Measurements from ENCODE around the gene IQSEC1.

Gene IQSEC1

DNA sequence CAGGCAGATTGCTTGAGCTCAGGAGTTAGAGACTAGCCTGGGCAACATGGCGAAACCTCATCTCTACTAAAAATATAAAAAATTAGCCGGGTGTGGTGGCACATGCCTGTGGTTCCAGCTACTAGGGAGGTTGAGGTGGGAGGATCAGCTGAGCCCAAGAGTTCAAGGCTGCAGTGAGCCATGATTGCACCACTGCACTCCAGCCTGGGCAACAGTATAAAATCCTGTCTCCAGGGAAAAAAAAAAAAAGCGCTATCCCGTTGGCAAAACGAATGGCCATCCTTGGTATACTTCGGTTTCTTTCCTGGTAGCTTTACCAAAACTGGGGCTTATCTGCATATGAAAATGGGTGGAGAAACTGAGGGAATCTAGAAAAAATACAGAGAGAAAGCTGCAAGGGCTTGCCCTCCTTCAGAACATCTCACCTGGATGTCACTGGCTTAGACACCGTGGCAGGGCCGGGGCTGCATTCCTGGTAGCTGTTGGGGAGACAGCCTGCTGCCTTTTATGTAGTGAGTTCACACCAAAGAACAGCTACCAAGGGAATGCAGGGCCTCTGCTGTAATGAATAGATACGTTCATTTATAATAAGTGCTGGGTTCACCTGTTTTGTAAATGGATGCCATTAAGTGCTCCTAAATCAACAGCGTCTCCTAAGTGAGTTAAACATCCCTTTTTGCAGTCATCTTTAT is 96.0 kb downstream of the IQSEC1 start:
- Histone ChIP-seq H3K9me3 (ENCODE audit: control insufficient read depth in 2 of 2, low read length in 2 of 2) (no peaks in the 10 kb centered on the region), H3K27ac (ENCODE audit: low read depth in 2 of 2, low read length in 2 of 2) (no peak overlapping the region), H3K4me1 (ENCODE audit: control insufficient read depth in 2 of 2, insufficient read depth in 2 of 2, low read length in 2 of 2) (no peaks in the 10 kb centered on the region), H3K9ac (ENCODE audit: low read depth in 1 of 2, low read length in 2 of 2) (no peak overlapping the region), H3K36me3 (ENCODE audit: control insufficient read depth in 2 of 2, insufficient read depth in 2 of 2, low read length in 2 of 2) (no peaks in the 10 kb centered on the region), H3K27me3 (ENCODE audit: control insufficient read depth in 2 of 2, insufficient read depth in 2 of 2, low read length in 2 of 2) (no peaks in the 10 kb centered on the region), H3K4me3 (ENCODE audit: low read length in 2 of 2) (no peak overlapping the region)

DNA sequence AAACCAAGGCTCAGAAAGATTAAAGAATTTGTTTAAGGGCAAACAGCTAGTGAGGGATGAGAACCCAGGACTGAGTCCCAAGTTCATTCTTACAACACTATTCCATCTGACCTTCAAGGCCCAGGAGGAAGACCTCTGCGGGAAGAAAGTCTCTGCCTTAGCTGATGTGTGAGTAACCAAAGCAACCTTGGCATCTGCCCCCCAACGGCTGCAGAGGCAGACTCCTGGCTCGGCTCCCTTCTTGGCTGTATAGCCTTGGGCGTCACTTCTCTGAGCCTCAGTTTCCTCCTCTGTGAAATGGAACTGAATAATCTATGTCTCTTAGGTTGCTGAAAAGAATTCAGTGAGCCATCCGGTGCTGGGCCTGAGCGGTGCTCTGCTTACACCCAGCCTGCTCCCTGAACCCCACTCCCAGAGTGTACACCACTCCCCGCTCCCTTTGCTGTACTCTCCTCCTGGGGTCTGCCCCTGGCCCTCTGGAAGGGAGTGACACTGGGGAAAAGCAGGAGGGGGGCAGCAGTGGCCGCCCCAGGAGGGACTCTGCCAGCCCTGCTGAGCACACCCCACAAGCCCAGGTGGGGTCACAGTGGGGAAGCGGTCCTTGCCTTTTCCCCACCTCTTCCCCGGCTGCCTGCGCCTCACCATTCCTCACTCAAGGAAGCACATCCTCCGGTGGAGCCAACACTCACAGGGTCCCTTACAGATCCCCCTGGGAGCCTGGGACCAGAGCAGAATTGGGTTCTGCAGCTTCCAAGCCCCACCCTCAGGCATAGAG is 97.3 kb downstream of the IQSEC1 start:
- H3K36me3 ChIP-seq (ENCODE audit: control insufficient read depth in 2 of 2, insufficient read depth in 2 of 2, low read length in 2 of 2), result no peaks in the 10 kb centered on the region

DNA sequence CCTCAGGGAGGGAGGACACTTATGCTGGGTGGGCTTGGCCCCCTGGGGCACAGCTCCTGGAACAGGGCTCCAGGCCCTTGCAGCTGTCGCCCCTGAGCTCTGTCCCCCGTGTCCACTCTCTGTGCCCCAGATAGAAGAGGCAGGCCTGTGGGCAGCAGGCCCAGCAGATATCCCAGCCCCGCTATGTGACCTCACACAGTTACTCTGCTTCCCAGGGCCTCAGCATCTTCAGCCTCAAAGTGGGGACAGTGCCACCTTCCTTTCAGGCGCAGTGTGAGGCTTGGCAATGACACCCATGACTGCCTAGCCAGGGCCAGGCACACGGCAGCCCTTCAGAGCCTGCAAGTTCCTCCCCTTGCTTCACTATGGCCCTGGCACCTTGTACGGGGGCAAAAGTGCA is 98.4 kb downstream of the IQSEC1 start:
- Histone ChIP-seq H3K9ac (ENCODE audit: low read depth in 1 of 2, low read length in 2 of 2) (no peak overlapping the region), H3K4me3 (ENCODE audit: low read length in 2 of 2) (no peak overlapping the region), H3K4me1 (ENCODE audit: control insufficient read depth in 2 of 2, insufficient read depth in 2 of 2, low read length in 2 of 2) (no peaks in the 10 kb centered on the region), H3K27me3 (ENCODE audit: control insufficient read depth in 2 of 2, insufficient read depth in 2 of 2, low read length in 2 of 2) (no peaks in the 10 kb centered on the region), H3K27ac (ENCODE audit: low read depth in 2 of 2, low read length in 2 of 2) (no peak overlapping the region), H3K9me3 (ENCODE audit: control insufficient read depth in 2 of 2, low read length in 2 of 2) (no peaks in the 10 kb centered on the region), H3K36me3 (ENCODE audit: control insufficient read depth in 2 of 2, insufficient read depth in 2 of 2, low read length in 2 of 2) (no peaks in the 10 kb centered on the region)

More for the DNA sequence above, 97.3 kb downstream of the IQSEC1 start:
- Histone ChIP-seq H3K9ac (ENCODE audit: low read depth in 1 of 2, low read length in 2 of 2) (no peak overlapping the region), H3K27me3 (ENCODE audit: control insufficient read depth in 2 of 2, insufficient read depth in 2 of 2, low read length in 2 of 2) (no peaks in the 10 kb centered on the region), H3K9me3 (ENCODE audit: control insufficient read depth in 2 of 2, low read length in 2 of 2) (no peaks in the 10 kb centered on the region), H3K27ac (ENCODE audit: low read depth in 2 of 2, low read length in 2 of 2) (no peak overlapping the region), H3K4me1 (ENCODE audit: control insufficient read depth in 2 of 2, insufficient read depth in 2 of 2, low read length in 2 of 2) (no peaks in the 10 kb centered on the region), H3K4me3 (ENCODE audit: low read length in 2 of 2) (no peak overlapping the region)

DNA sequence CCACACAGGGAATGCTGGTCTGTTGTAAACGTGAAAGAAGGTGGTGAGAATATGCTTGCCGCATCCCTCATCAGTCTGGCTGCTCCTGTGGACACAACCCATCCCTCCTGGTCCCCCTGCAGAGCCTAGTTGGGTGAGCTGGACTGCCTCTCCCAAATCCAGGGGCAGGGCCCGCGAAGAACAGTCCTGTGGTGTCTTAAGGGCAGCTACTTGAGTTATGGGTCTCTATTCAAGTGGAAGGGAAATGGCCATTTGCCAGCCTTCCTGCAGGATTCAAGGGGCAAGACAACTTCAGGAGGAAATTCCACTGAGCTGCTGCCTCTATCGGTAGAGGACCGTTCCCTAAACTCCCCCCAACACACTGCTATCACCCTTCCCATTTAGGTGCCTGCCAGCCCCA is 98.9 kb downstream of the IQSEC1 start:
- no peaks in the 10 kb centered on the region for H3K4me1 ChIP-seq (ENCODE audit: control insufficient read depth in 2 of 2, insufficient read depth in 2 of 2, low read length in 2 of 2)
- no peaks in the 10 kb centered on the region for H3K27me3 ChIP-seq (ENCODE audit: control insufficient read depth in 2 of 2, insufficient read depth in 2 of 2, low read length in 2 of 2)
- no peaks in the 10 kb centered on the region for H3K9me3 ChIP-seq (ENCODE audit: control insufficient read depth in 2 of 2, low read length in 2 of 2)
- no peak overlapping the region for H3K9ac ChIP-seq (ENCODE audit: low read depth in 1 of 2, low read length in 2 of 2)
- H3K36me3 ChIP-seq (ENCODE audit: control insufficient read depth in 2 of 2, insufficient read depth in 2 of 2, low read length in 2 of 2), result no peaks in the 10 kb centered on the region
- H3K4me3 ChIP-seq (ENCODE audit: low read length in 2 of 2), result no peak overlapping the region
- no peak overlapping the region for H3K27ac ChIP-seq (ENCODE audit: low read depth in 2 of 2, low read length in 2 of 2)

DNA sequence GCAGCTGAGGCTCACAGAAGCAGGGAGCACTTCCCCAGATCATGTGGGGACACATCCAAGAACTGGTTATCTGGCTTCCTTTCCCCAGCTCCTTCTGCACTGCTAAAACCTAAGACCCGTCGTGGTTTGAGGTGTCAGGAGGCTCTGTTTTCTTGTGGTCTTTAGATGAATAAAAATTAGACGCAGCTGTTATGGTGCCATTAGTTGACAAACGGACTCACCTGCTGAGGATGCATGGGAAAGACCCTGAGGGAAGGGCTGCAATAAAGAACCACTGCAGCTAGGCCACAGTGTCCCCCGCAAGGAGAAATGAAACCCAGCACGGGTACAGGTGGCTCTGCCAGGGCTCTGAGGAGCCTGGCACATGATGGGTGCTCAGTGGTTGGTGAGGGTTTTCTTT is 99.4 kb downstream of the IQSEC1 start:
- Histone ChIP-seq H3K27me3 (ENCODE audit: control insufficient read depth in 2 of 2, insufficient read depth in 2 of 2, low read length in 2 of 2) (no peaks in the 10 kb centered on the region), H3K4me1 (ENCODE audit: control insufficient read depth in 2 of 2, insufficient read depth in 2 of 2, low read length in 2 of 2) (no peaks in the 10 kb centered on the region), H3K4me3 (ENCODE audit: low read length in 2 of 2) (no peak overlapping the region), H3K9me3 (ENCODE audit: control insufficient read depth in 2 of 2, low read length in 2 of 2) (no peaks in the 10 kb centered on the region), H3K36me3 (ENCODE audit: control insufficient read depth in 2 of 2, insufficient read depth in 2 of 2, low read length in 2 of 2) (no peaks in the 10 kb centered on the region), H3K9ac (ENCODE audit: low read depth in 1 of 2, low read length in 2 of 2) (no peak overlapping the region), H3K27ac (ENCODE audit: low read depth in 2 of 2, low read length in 2 of 2) (no peak overlapping the region)

DNA sequence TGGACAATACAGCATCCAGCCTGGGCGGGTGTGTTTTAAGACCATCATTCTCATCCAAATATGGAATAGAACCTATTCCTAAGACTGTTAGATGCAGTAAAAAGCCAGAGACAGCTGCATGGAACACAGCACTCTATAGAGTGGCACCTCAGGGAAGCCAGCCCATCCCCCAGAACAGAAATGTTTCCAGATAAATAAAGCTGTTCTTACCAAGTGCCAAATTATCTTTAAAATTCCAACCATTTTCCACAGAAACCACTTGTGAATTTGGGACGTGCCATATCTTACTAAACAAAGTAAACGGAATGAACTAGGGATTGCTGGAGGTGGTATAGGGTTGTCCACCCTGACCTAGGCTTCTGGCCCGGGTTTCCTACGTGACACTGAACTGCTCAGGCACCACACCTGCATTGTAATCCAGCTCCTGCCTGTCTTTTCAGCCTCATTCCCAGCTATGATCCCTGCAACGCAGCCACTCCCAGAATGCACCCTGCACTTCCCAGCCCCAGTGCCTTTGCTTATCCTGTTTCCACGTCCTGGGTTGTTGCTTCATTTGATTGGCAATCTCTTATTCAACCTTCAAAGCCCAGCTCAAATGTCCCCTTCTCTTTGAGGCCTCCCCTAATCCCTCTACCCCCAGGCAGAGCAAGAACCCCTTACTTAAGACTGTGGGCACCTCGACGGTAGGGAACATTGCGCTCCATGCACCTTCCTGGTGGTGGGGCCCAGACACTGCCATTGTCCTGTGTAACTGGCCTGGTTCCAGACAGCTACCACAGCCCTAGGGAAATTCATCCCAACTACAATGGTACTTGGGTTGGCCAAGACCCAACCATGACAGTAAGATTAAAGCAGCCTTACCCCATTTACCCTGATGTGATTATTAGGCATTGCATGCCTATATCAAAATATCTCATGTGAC is 100.2 kb downstream of the IQSEC1 start:
- no peaks in the 10 kb centered on the region for H3K27me3 ChIP-seq (ENCODE audit: control insufficient read depth in 2 of 2, insufficient read depth in 2 of 2, low read length in 2 of 2)
- no peak overlapping the region for H3K9ac ChIP-seq (ENCODE audit: low read depth in 1 of 2, low read length in 2 of 2)
- no peaks in the 10 kb centered on the region for H3K9me3 ChIP-seq (ENCODE audit: control insufficient read depth in 2 of 2, low read length in 2 of 2)
- peaks cover 2 to 8% of the 10 kb centered on the region in 2 donors for H3K4me1 ChIP-seq (ENCODE audit: control insufficient read depth in 2 of 2, insufficient read depth in 2 of 2, low read length in 2 of 2)
- H3K27ac ChIP-seq (ENCODE audit: low read depth in 2 of 2, low read length in 2 of 2), result no peak overlapping the region
- H3K36me3 ChIP-seq (ENCODE audit: control insufficient read depth in 2 of 2, insufficient read depth in 2 of 2, low read length in 2 of 2), result no peaks in the 10 kb centered on the region
- no peak overlapping the region for H3K4me3 ChIP-seq (ENCODE audit: low read length in 2 of 2)

DNA sequence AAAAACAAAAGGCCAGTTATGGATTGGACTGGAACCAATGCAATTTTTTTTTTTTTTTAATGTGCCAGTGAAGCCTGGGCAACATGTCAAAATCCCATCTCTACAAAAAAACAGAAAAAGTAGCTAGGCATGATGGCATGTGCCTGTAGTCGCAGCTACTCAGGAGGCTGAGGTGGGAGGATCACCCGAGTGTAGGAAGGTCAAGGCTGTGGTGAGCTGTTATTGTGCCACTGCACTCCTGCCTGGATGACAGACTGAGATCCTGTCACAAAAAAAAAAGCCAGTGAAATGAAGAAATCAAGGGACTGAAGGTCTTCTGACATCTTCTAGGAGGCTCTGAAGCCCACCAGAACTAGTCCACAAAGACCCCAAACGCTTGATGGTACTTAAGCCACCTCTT is 101.2 kb downstream of the IQSEC1 start:
- H3K9me3 ChIP-seq (ENCODE audit: control insufficient read depth in 2 of 2, low read length in 2 of 2), result no peaks in the 10 kb centered on the region
- no peaks in the 10 kb centered on the region for H3K27me3 ChIP-seq (ENCODE audit: control insufficient read depth in 2 of 2, insufficient read depth in 2 of 2, low read length in 2 of 2)
- H3K27ac ChIP-seq (ENCODE audit: low read depth in 2 of 2, low read length in 2 of 2), result no peak overlapping the region
- no peak overlapping the region for H3K4me3 ChIP-seq (ENCODE audit: low read length in 2 of 2)
- H3K9ac ChIP-seq (ENCODE audit: low read depth in 1 of 2, low read length in 2 of 2), result no peak overlapping the region
- H3K36me3 ChIP-seq (ENCODE audit: control insufficient read depth in 2 of 2, insufficient read depth in 2 of 2, low read length in 2 of 2), result no peaks in the 10 kb centered on the region
- H3K4me1 ChIP-seq (ENCODE audit: control insufficient read depth in 2 of 2, insufficient read depth in 2 of 2, low read length in 2 of 2), result peaks cover 6 to 10% of the 10 kb centered on the region in 2 donors

DNA sequence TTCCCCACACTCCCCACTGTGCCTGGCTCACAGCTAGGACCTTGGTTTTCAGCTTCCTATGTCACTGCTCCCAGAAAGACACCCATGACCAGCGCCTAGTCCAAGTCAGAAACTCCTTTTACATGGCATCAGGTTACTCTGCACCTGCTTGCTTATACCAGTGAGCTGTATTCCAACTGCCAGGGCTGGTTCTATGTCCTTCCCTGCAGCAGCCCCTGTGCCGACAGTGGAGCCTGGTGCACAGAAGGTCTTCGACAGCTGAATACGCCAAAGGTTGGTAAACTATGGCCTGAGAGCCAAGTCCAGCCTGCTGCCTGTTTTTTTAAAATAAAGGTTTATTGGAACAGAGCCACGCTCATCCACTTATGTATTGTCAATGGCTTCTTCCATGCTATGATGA is 102.5 kb downstream of the IQSEC1 start:
- no peak overlapping the region for H3K27ac ChIP-seq (ENCODE audit: low read depth in 2 of 2, low read length in 2 of 2)
- H3K4me3 ChIP-seq (ENCODE audit: low read length in 2 of 2), result no peak overlapping the region
- H3K27me3 ChIP-seq (ENCODE audit: control insufficient read depth in 2 of 2, insufficient read depth in 2 of 2, low read length in 2 of 2), result no peaks in the 10 kb centered on the region
- H3K36me3 ChIP-seq (ENCODE audit: control insufficient read depth in 2 of 2, insufficient read depth in 2 of 2, low read length in 2 of 2), result no peaks in the 10 kb centered on the region
- peaks cover 19 to 24% of the 10 kb centered on the region in 2 donors for H3K4me1 ChIP-seq (ENCODE audit: control insufficient read depth in 2 of 2, insufficient read depth in 2 of 2, low read length in 2 of 2)
- H3K9ac ChIP-seq (ENCODE audit: low read depth in 1 of 2, low read length in 2 of 2), result no peak overlapping the region
- H3K9me3 ChIP-seq (ENCODE audit: control insufficient read depth in 2 of 2, low read length in 2 of 2), result no peaks in the 10 kb centered on the region

DNA sequence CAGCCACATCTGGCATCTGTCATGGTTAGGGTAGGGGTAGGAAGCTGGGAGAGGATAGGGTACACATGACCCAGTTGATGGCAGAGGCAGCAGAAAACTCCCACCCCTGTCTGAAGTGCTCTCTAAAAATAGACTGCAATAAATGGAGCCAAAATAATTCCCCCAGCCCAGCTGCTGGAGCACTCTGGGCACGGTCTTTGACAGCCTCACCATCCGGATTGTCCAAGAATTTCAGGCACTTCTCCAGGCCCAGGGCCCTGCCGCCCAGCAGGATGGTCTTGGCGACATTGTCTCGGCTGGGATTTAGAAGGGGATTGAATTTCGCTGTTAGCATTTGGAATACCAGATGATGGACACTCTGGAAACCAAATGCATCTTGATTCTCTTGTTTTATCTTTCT is 103.7 kb downstream of the IQSEC1 start:
- H3K36me3 ChIP-seq (ENCODE audit: control insufficient read depth in 2 of 2, insufficient read depth in 2 of 2, low read length in 2 of 2), result no peaks in the 10 kb centered on the region
- H3K4me1 ChIP-seq (ENCODE audit: control insufficient read depth in 2 of 2, insufficient read depth in 2 of 2, low read length in 2 of 2), result peaks cover 30 to 35% of the 10 kb centered on the region in 2 donors
- H3K9ac ChIP-seq (ENCODE audit: low read depth in 1 of 2, low read length in 2 of 2), result no peak overlapping the region
- H3K4me3 ChIP-seq (ENCODE audit: low read length in 2 of 2), result no peak overlapping the region
- H3K27ac ChIP-seq (ENCODE audit: low read depth in 2 of 2, low read length in 2 of 2), result no peak overlapping the region
- H3K9me3 ChIP-seq (ENCODE audit: control insufficient read depth in 2 of 2, low read length in 2 of 2), result no peaks in the 10 kb centered on the region
- H3K27me3 ChIP-seq (ENCODE audit: control insufficient read depth in 2 of 2, insufficient read depth in 2 of 2, low read length in 2 of 2), result no peaks in the 10 kb centered on the region

DNA sequence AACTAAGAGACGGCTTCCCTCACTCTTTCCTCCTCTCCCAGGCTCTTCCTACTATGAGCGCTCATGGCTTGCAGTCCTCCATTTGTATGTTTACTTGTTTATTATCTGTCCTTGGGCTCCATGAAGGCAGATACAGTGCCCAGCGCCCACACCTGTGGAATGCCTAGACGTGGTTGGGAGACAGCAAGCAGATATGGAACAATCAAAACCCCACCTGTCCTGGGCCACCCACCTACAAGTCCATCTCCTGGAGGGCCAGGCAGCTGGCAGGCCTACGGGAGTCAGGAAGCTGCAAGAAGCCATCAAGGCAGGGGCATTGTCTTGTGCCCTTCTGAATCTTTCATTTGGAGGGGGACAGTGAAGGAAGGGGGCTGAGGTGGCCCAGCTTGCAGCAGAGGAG is 104.7 kb downstream of the IQSEC1 start:
- Histone ChIP-seq H3K27ac (ENCODE audit: low read depth in 2 of 2, low read length in 2 of 2) (no peak overlapping the region), H3K4me3 (ENCODE audit: low read length in 2 of 2) (no peak overlapping the region), H3K4me1 (ENCODE audit: control insufficient read depth in 2 of 2, insufficient read depth in 2 of 2, low read length in 2 of 2) (peaks cover 40 to 43% of the 10 kb centered on the region in 2 donors)

More for the DNA sequence above, 104.7 kb downstream of the IQSEC1 start:
- no peaks in the 10 kb centered on the region for H3K27me3 ChIP-seq (ENCODE audit: control insufficient read depth in 2 of 2, insufficient read depth in 2 of 2, low read length in 2 of 2)
- no peak overlapping the region for H3K9ac ChIP-seq (ENCODE audit: low read depth in 1 of 2, low read length in 2 of 2)
- H3K9me3 ChIP-seq (ENCODE audit: control insufficient read depth in 2 of 2, low read length in 2 of 2), result no peaks in the 10 kb centered on the region
- H3K36me3 ChIP-seq (ENCODE audit: control insufficient read depth in 2 of 2, insufficient read depth in 2 of 2, low read length in 2 of 2), result no peaks in the 10 kb centered on the region
